HEK293T (cell line): ENCODE data around the gene CR2.

Experiments
- ARNT ChIP-seq: fragments of 450-650 bp; IDR thresholded peaks from 2 replicates; pipeline ENCODE4 v1.6.1; 2017; ENCODE audit warnings: mild to moderate bottlenecking
- BHLHE40 ChIP-seq: fragments of 450-650 bp; IDR thresholded peaks from 2 replicates; pipeline ENCODE4 v1.6.1; 2016; ENCODE audit warnings: mild to moderate bottlenecking, moderate library complexity, borderline replicate concordance
- ELF4 ChIP-seq: fragments of 450-650 bp; IDR thresholded peaks from 2 replicates; pipeline ENCODE4 v1.6.1; 2017; ENCODE audit warnings: antibody characterized with exemption
- FOXA1 ChIP-seq: fragments of 450-650 bp; IDR thresholded peaks from 2 replicates; pipeline ENCODE4 v1.6.1; 2016; ENCODE audit warnings: mild to moderate bottlenecking
- FOXK2 ChIP-seq: fragments of 450-650 bp; IDR thresholded peaks from 2 replicates; pipeline ENCODE4 v1.6.1; 2016; ENCODE audit warnings: mild to moderate bottlenecking
- FOXM1 ChIP-seq: fragments of 450-650 bp; IDR thresholded peaks from 2 replicates; pipeline ENCODE4 v1.6.1; 2017; ENCODE audit warnings: mild to moderate bottlenecking, borderline replicate concordance
- HDGF ChIP-seq: fragments of 450-650 bp; IDR thresholded peaks from 2 replicates; pipeline ENCODE4 v1.6.1; 2017; ENCODE audit warnings: antibody characterized with exemption, borderline replicate concordance
- L3MBTL2 ChIP-seq: fragments of 450-650 bp; conservative IDR thresholded peaks from 2 replicates; pipeline ENCODE4 v1.6.1; 2016; ENCODE audit warnings: mild to moderate bottlenecking
- LEF1 ChIP-seq: fragments of 450-650 bp; IDR thresholded peaks from 2 replicates; pipeline ENCODE4 v1.6.1; 2017; ENCODE audit warnings: mild to moderate bottlenecking, borderline replicate concordance
- NFRKB ChIP-seq: fragments of 450-650 bp; IDR thresholded peaks from 2 replicates; pipeline ENCODE4 v1.6.1; 2016; ENCODE audit warnings: mild to moderate bottlenecking, moderate library complexity
- SP1 ChIP-seq: fragments of 450-650 bp; IDR thresholded peaks from 2 replicates; pipeline ENCODE4 v1.6.1; 2017
- SUZ12 ChIP-seq: fragments of 450-650 bp; IDR thresholded peaks from 2 replicates; pipeline ENCODE4 v1.6.1; 2016; ENCODE audit warnings: mild to moderate bottlenecking
- TARDBP ChIP-seq: fragments of 450-650 bp; IDR thresholded peaks from 2 replicates; pipeline ENCODE4 v1.6.1; 2016

DNA sequence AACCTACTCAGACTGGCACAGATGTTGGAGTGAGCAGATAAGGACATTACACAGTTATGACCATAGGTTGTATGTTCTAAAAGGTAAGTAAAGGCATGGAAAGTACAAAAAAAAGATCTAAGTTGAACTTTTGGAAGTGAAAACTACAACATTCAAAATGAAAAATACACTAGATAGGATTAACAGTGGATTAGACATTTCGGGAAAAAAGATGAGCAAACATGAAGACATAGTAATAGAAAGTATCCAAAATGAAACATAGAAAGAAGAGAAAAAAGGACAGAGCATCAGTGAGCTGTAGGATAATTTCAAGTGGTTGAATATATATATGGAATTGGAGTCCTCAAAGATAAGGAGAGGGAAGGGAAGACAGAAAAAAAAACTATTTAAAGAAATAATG is 34.0 kb upstream of the CR2 start:
- TF ChIP-seq FOXM1 (no peak), ELF4 (no peak), L3MBTL2 (no peak), SUZ12 (no peak), BHLHE40 (no peak), FOXA1 (no peak), LEF1 (no peak), TARDBP (no peak), SP1 (no peak), ARNT (no peak), FOXK2 (no peak), HDGF (no peak), NFRKB (no peak)
